ENCODE measurements around the gene TAS2R60.
"Not testable (repeated sequence)": the region's sequence is repeated elsewhere in the genome, so short reads cannot be mapped to it uniquely, and the experiment has no call there.

Gene TAS2R60

GRCh38 chr7:143479055-143479766 lies 36.0 kb downstream of the TAS2R60 start:
- DNase-seq: no peak

GRCh38 chr7:143480501-143480900 lies 37.2 kb downstream of the TAS2R60 start:
- DNase-seq: no peak

GRCh38 chr7:143484119-143484518 lies 40.9 kb downstream of the TAS2R60 start:
- DNase-seq: no peak

- no peak for DNase-seq
Measured at GRCh38 chr7:143485094-143485493, 41.8 kb downstream of the TAS2R60 start.

GRCh38 chr7:143485500-143485899 lies 42.2 kb downstream of the TAS2R60 start:
- DNase-seq: no peak

GRCh38 chr7:143486266-143486665 lies 43.0 kb downstream of the TAS2R60 start:
- not testable (repeated sequence) for DNase-seq

- no peak for DNase-seq
Measured at GRCh38 chr7:143487061-143487460, 43.8 kb downstream of the TAS2R60 start.

- no peak for DNase-seq
Measured at GRCh38 chr7:143487566-143487965, 44.3 kb downstream of the TAS2R60 start.

- DNase-seq: no peak
Measured at GRCh38 chr7:143490717-143491306, 47.6 kb downstream of the TAS2R60 start.

- no peak for DNase-seq
Measured at GRCh38 chr7:143492043-143492471, 48.8 kb downstream of the TAS2R60 start.

- no peak for DNase-seq
Measured at GRCh38 chr7:143492799-143493739, 49.8 kb downstream of the TAS2R60 start.

GRCh38 chr7:143493751-143494150 lies 50.5 kb downstream of the TAS2R60 start:
- DNase-seq: no peak
